H1 (cell line): ENCODE data around the gene NMRAL1. TPM values are rescaled to one million over a fixed set of nuclear protein-coding genes. Genes with fewer than 3 reads are reported as not detected.

ENCODE experiments used
- CTCF ChIA-PET: fragments of 300-600 bp; sonication (Branson Sonifier 250); formaldehyde crosslinking; loops from one replicate; lab custom pipeline; 2021; ENCODE audit not compliant: partially characterized antibody; lab: Charles Lee
- POLR2A ChIA-PET: fragments of 300-600 bp; sonication (Branson Sonifier 250); formaldehyde crosslinking; loops from one replicate; lab custom pipeline; 2021; ENCODE audit warnings: inconsistent platforms; ENCODE audit not compliant: partially characterized antibody; lab: Charles Lee
- DNase-seq, 2 experiments: peaks; one replicate each; pipeline versions ENCODE4 v3.0.0 to v3.0.0-alpha.2; 2010 to 2022; ENCODE audit warnings: low spot score in 2 of 2, low read depth in 1 of 2, mixed read lengths in 1 of 2
- FAIRE-seq: peaks from 2 replicates; lab custom pipeline; 2011; peaks lifted over from hg19 to GRCh38; lab: Jason Lieb, UNC
- H2AFZ ChIP-seq: 2 replicates; pipeline ENCODE4 v1.8.1; 2012; ENCODE audit warnings: low read length, inconsistent platforms
- H2AK5ac ChIP-seq: 2 replicates; pipeline ENCODE4 v1.6.1; 2013; ENCODE audit warnings: low read depth, low read length
- H2BK120ac ChIP-seq: replicated peaks from 2 replicates; pipeline ENCODE3; 2013; ENCODE audit warnings: low read depth, low read length, inconsistent platforms
- H2BK12ac ChIP-seq: 2 replicates; pipeline ENCODE4 v1.6.1; 2013; ENCODE audit warnings: low read depth, low read length
- H2BK15ac ChIP-seq: 2 replicates; pipeline ENCODE4 v1.6.1; 2013; ENCODE audit warnings: low read length
- H2BK20ac ChIP-seq: 2 replicates; pipeline ENCODE4 v1.6.1; 2013; ENCODE audit warnings: low read length
- H2BK5ac ChIP-seq: 2 replicates; pipeline ENCODE4 v1.6.1; 2013; ENCODE audit warnings: low read depth, low read length
- H3K14ac ChIP-seq: 2 replicates; pipeline ENCODE4 v1.6.1; 2013; ENCODE audit warnings: inconsistent platforms; ENCODE audit not compliant: insufficient read length
- H3K18ac ChIP-seq: 2 replicates; pipeline ENCODE4 v1.6.1; 2013; ENCODE audit warnings: low read length; ENCODE audit errors: extremely low read depth
- H3K23ac ChIP-seq: 2 replicates; pipeline ENCODE4 v1.6.1; 2013; ENCODE audit warnings: inconsistent platforms; ENCODE audit not compliant: insufficient read length
- H3K23me2 ChIP-seq: 2 replicates; pipeline ENCODE4 v1.6.1; 2013; ENCODE audit warnings: low read depth, low read length
- H3K27ac ChIP-seq: 2 replicates; pipeline ENCODE4 v1.6.1; 2011; ENCODE audit warnings: low read depth, low read length, inconsistent platforms
- H3K27me3 ChIP-seq, 4 experiments: replicated peaks in 1 of 4; 1 replicate in 1 of 4; 2 replicates in 3 of 4; pipeline versions ENCODE4 v1.6.1 to v1.8.1; 2011 to 2013; ENCODE audit warnings: low read length in 3 of 4, mild to moderate bottlenecking in 3 of 4, inconsistent platforms in 2 of 4, mixed read lengths in 2 of 4, moderate library complexity in 1 of 4; ENCODE audit not compliant: control insufficient read depth in 3 of 4, insufficient read depth in 3 of 4; ENCODE audit errors: extremely low read depth in 1 of 4
- H3K36me3 ChIP-seq, 4 experiments: 2 replicates each; pipeline versions ENCODE4 v1.6.1 to v1.8.1; 2011 to 2013; ENCODE audit warnings: mild to moderate bottlenecking in 4 of 4, low read length in 3 of 4, moderate library complexity in 2 of 4, control low read depth in 1 of 4, inconsistent platforms in 1 of 4; ENCODE audit not compliant: insufficient read depth in 4 of 4, control insufficient read depth in 2 of 4
- H3K4ac ChIP-seq: replicated peaks from 2 replicates; pipeline ENCODE3; 2013; ENCODE audit warnings: low read length, low read depth, mixed read lengths, inconsistent platforms; ENCODE audit not compliant: insufficient read length
- H3K4me1 ChIP-seq, 4 experiments: replicated peaks in 1 of 4; 1 replicate in 1 of 4; 2 replicates in 3 of 4; pipeline versions ENCODE4 v1.6.1 to v1.8.1; 2011 to 2013; ENCODE audit warnings: low read length in 3 of 4, inconsistent platforms in 2 of 4, mixed read lengths in 1 of 4; ENCODE audit not compliant: insufficient read depth in 4 of 4, control insufficient read depth in 3 of 4
- H3K4me2 ChIP-seq, 2 experiments: 2 replicates each; pipeline versions ENCODE4 v1.6.1 to v1.8.1; 2011 to 2013; ENCODE audit warnings: low read depth in 2 of 2, low read length in 2 of 2, control low read depth in 1 of 2, inconsistent platforms in 1 of 2, mild to moderate bottlenecking in 1 of 2; ENCODE audit not compliant: insufficient read depth in 1 of 2
- H3K4me3 ChIP-seq, 4 experiments: fragments of 200-600, 300-600 bp in 1 of 4; sonication (generic), shearing (Covaris generic), sonication (Bioruptor Twin) in 1 of 4; 2 replicates each; pipeline versions ENCODE4 v1.5.1 to v1.8.1; 2011 to 2016; ENCODE audit warnings: low read length in 4 of 4, low read depth in 3 of 4, control low read depth in 2 of 4, inconsistent platforms in 2 of 4, mild to moderate bottlenecking in 2 of 4, mixed read lengths in 1 of 4, moderate library complexity in 1 of 4; ENCODE audit not compliant: insufficient read depth in 2 of 4; ENCODE audit errors: extremely low read depth in 1 of 4
- H3K56ac ChIP-seq: replicated peaks from 2 replicates; pipeline ENCODE3; 2013; ENCODE audit warnings: low read depth, mild to moderate bottlenecking, mixed read lengths, low read length, inconsistent platforms; ENCODE audit not compliant: insufficient read length
- H3K79me1 ChIP-seq: 2 replicates; pipeline ENCODE4 v1.6.1; 2013; ENCODE audit warnings: low read depth, low read length, control low read depth
- H3K79me2 ChIP-seq, 2 experiments: 2 replicates each; pipeline versions ENCODE4 v1.6.1 to v1.8.1; 2012 to 2013; ENCODE audit warnings: low read length in 2 of 2, mild to moderate bottlenecking in 2 of 2, inconsistent platforms in 1 of 2; ENCODE audit not compliant: insufficient read depth in 2 of 2, control insufficient read depth in 1 of 2
- H3K9ac ChIP-seq, 4 experiments: replicated peaks in 1 of 4; 1 replicate in 1 of 4; 2 replicates in 3 of 4; pipeline versions ENCODE4 v1.6.1 to v1.8.1; 2011 to 2013; ENCODE audit warnings: low read depth in 3 of 4, low read length in 3 of 4, control low read depth in 2 of 4, mild to moderate bottlenecking in 2 of 4, moderate library complexity in 2 of 4, inconsistent platforms in 1 of 4; ENCODE audit errors: extremely low read depth in 1 of 4
- H3K9me3 ChIP-seq, 2 experiments: 2 replicates each; pipeline versions ENCODE4 v1.6.1 to v1.8.1; 2012 to 2013; ENCODE audit warnings: mild to moderate bottlenecking in 2 of 2, moderate library complexity in 2 of 2, control low read depth in 1 of 2, inconsistent platforms in 1 of 2, low read depth in 1 of 2, low read length in 1 of 2, mixed read lengths in 1 of 2; ENCODE audit not compliant: insufficient read depth in 2 of 2
- H4K20me1 ChIP-seq, 2 experiments: replicated peaks in 1 of 2; 2 replicates each; pipeline versions ENCODE3 to v1.8.1; 2011 to 2013; ENCODE audit warnings: inconsistent platforms in 2 of 2, low read length in 2 of 2, mild to moderate bottlenecking in 1 of 2; ENCODE audit not compliant: insufficient read depth in 2 of 2, control insufficient read depth in 1 of 2
- H4K5ac ChIP-seq: 2 replicates; pipeline ENCODE4 v1.6.1; 2013; ENCODE audit warnings: low read length, low read depth, mixed read lengths, inconsistent platforms; ENCODE audit not compliant: insufficient read length
- H4K8ac ChIP-seq: 2 replicates; pipeline ENCODE4 v1.8.0; 2013; ENCODE audit warnings: mild to moderate bottlenecking, moderate library complexity, low read length, inconsistent platforms; ENCODE audit not compliant: insufficient read depth; ENCODE audit errors: extremely low read depth
- H4K91ac ChIP-seq: replicated peaks from 2 replicates; pipeline ENCODE3; 2013; ENCODE audit warnings: low read length, mixed read lengths, inconsistent platforms; ENCODE audit not compliant: insufficient read length
- CBX8 ChIP-seq: fragments of 300-800, 300-1000 bp; sonication (generic); IDR thresholded peaks from 2 replicates; pipeline ENCODE4 v1.7.1; 2016; ENCODE audit warnings: low read depth, low read length, borderline replicate concordance
- CEBPB ChIP-seq: IDR thresholded peaks from 2 replicates; pipeline ENCODE4 v1.6.1; 2012; ENCODE audit warnings: low read depth, low read length
- JUN ChIP-seq: IDR thresholded peaks from 2 replicates; pipeline ENCODE4 v1.6.1; 2011; ENCODE audit warnings: low read depth, mild to moderate bottlenecking, improper control_type of control experiment, low read length
- POLR2AphosphoS5 ChIP-seq: IDR thresholded peaks from 2 replicates; pipeline ENCODE4 v1.6.1; 2011; ENCODE audit warnings: low read depth, low read length
- RNF2 ChIP-seq: fragments of 200-900, 300-1000 bp; sonication (generic); IDR thresholded peaks from 2 replicates; pipeline ENCODE4 v1.7.1; 2016; ENCODE audit warnings: borderline replicate concordance, low read depth, mild to moderate bottlenecking, antibody characterized with exemption, low read length; ENCODE audit not compliant: poor library complexity, severe bottlenecking; ENCODE audit errors: missing control alignments
- SUZ12 ChIP-seq: fragments of 200-600 bp; sonication (generic); IDR thresholded peaks from 2 replicates; pipeline ENCODE4 v1.6.1; 2012; ENCODE audit warnings: mild to moderate bottlenecking, inconsistent platforms, low read length, moderate library complexity, mixed read lengths
- TBP ChIP-seq: IDR thresholded peaks from 2 replicates; pipeline ENCODE4 v1.6.1; 2011; ENCODE audit warnings: low read depth, low read length, improper control_type of control experiment
- WGBS, 2 experiments: shearing (Covaris generic) in 1 of 2; methylation state at CpG; one replicate each; pipeline versions ENCODE4 v1.1.6 to v1.1.7; 2013 to 2015; ENCODE audit warnings: low lambda C conversion rate in 2 of 2, mixed read lengths in 2 of 2, inconsistent platforms in 1 of 2, low coverage in 1 of 2, missing lambda C conversion rate in 1 of 2; ENCODE audit not compliant: insufficient replicate concordance in 2 of 2, insufficient coverage in 1 of 2, insufficient read length in 1 of 2; ENCODE audit errors: extremely low coverage in 1 of 2, missing lambda C conversion rate in 1 of 2; 5-methylcytosine and 5-hydroxymethylcytosine counted together
- polyA plus RNA-seq, 7 experiments: library from polyadenylated mRNA; depleted of rRNA in 3 of 7; stranded (reverse) in 5 of 7; unstranded in 2 of 7; fragments of >200 nt in 5 of 7; fragments of 200-250 nt in 2 of 7; gene quantifications; 1 replicate in 5 of 7; 2 replicates in 1 of 7; 4 replicates in 1 of 7; pipeline versions ENCODE4 v1.2.1 to v1.2.3, GENCODE V29; 2011 to 2013; ENCODE audit warnings: missing spikeins in 2 of 7, mixed read lengths in 2 of 7
- total RNA-seq: library from RNA; stranded (reverse); fragmentation: NEBNext Ultra II Directional; extraction: Animal tissue kit (Norgen Biotek cat#: 25700); gene quantifications from 2 replicates; pipeline ENCODE4 v1.2.1, GENCODE V29; 2021
- TF ChIP-seq, protein P1 (sequence below): IDR thresholded peaks from 2 replicates; pipeline ENCODE4 v1.6.1; 2012; ENCODE audit warnings: inconsistent platforms

The NMRAL1 gene
- total and polyA plus RNA-seq, 2 of the 8 experiments (the other 6 are each of a cell fraction or from before 2014, with no cell fraction given) = 66.8 to 143 TPM

GRCh38 chr16:4455951-4456350 is 18.5 kb downstream of the NMRAL1 start:
- Histone ChIP-seq H3K79me2 (no peaks in the 10 kb centered on the region), H3K9ac (no peak overlapping the region; a peak in 1 of 7 replicates), H4K20me1 (peaks cover 5 to 13% of the 10 kb centered on the region in 2 experiments), H2BK20ac (no peak overlapping the region), H3K56ac (no peak overlapping the region), H3K79me1 (no peaks in the 10 kb centered on the region; the same call in 1 of the 2 replicates), H3K27me3 (no peaks in the 10 kb centered on the region), H2BK5ac (no peak overlapping the region), H3K27ac (no peak overlapping the region), H3K4me3 (no peak overlapping the region), H4K91ac (no peak overlapping the region), H3K9me3 (no peaks in the 10 kb centered on the region), H3K14ac (no peak overlapping the region), H3K23ac (no peak overlapping the region), H3K18ac (no peak overlapping the region), H2AFZ (no peak overlapping the region), H3K36me3 (peaks cover 3 to 44% (median 19%) of the 10 kb centered on the region in 4 experiments; a peak in 7 of 8 replicates), H2AK5ac (no peak overlapping the region), H2BK120ac (no peak overlapping the region), H4K5ac (no peak overlapping the region), H3K23me2 (no peaks in the 10 kb centered on the region), H3K4ac (no peak overlapping the region), H2BK15ac (no peak overlapping the region), H2BK12ac (no peak overlapping the region), H3K4me1 (no peaks in the 10 kb centered on the region), H3K4me2 (no peak overlapping the region), H4K8ac (no peak overlapping the region)
- FAIRE-seq (no peak), DNase-seq (no peak)
- WGBS, 2 experiments = 84% methylated on average over 10 of the region's 10 CpGs; no CpG with 5 or more reads in 1 of the 2 experiments
- no peak for TF ChIP-seq JUN
- TF ChIP-seq SUZ12 = no peak
- TF ChIP-seq, protein P1, sequence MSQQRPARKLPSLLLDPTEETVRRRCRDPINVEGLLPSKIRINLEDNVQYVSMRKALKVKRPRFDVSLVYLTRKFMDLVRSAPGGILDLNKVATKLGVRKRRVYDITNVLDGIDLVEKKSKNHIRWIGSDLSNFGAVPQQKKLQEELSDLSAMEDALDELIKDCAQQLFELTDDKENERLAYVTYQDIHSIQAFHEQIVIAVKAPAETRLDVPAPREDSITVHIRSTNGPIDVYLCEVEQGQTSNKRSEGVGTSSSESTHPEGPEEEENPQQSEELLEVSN = no peak
- TF ChIP-seq RNF2 = no peak
- TF ChIP-seq CBX8 = no peak
- TF ChIP-seq CEBPB = no peak
- no peak for TF ChIP-seq TBP
- peak; percentile 42; the same call in 1 of the 2 replicates for TF ChIP-seq POLR2AphosphoS5
- POLR2A ChIA-PET = interaction anchor here (0.9 to 21.6 kb wide), 5 partner anchors 11 to 53 kb away, joined by 3 to 257 read pairs (median 5); partner anchors contain the start of genes HMOX2 and NMRAL1
- CTCF ChIA-PET = interaction anchor here (1.0 kb wide), 1 partner anchor 22 kb away, joined by 3 read pairs; no protein-coding TSS in a partner anchor
